ENCODE measurements around the gene CNTFR.

CNTFR gene

DNA sequence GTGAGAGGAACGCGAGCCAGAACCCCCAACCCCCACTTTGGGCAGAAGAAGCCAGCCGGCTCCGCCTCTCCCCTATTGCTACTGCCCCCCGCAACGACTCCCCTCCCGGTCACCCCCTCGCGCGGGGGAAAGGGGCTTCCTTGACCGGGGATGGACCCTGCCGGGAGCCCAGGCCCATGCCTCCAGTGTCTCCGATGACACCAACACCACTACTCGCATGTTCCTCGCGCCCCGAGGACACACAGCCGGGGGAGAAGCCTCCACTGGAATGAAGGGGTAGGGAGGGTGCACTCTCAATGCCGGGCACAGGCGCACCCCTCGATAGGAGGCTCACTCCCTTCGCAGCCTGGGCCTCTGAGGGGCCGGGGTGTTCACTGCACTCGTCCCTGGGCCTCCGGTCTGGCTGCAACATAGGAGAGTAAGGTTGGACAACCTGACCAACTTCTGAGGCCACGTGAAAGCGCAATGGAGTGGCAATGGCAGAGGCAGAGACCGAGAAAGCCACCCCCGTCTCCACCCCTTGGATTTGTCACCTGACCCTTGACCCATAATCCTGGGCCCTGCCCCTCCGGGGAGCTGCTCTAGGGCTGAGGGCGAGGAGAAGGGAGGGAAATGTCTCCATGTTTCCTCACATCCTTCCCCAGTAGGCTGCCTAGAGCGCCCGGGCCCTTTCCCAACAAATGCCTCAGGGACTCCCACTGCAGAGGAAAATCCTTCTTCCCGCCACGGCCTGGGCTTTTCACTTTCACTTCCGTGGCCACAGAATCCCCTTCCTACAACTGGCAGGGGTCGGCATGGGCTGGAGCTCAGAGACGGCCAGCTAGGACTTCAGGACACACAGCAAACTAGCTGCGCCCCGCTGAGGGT lies 1.1 kb upstream of the CNTFR start:
- DNase-seq (ENCODE audit: low read depth): no peak

DNA sequence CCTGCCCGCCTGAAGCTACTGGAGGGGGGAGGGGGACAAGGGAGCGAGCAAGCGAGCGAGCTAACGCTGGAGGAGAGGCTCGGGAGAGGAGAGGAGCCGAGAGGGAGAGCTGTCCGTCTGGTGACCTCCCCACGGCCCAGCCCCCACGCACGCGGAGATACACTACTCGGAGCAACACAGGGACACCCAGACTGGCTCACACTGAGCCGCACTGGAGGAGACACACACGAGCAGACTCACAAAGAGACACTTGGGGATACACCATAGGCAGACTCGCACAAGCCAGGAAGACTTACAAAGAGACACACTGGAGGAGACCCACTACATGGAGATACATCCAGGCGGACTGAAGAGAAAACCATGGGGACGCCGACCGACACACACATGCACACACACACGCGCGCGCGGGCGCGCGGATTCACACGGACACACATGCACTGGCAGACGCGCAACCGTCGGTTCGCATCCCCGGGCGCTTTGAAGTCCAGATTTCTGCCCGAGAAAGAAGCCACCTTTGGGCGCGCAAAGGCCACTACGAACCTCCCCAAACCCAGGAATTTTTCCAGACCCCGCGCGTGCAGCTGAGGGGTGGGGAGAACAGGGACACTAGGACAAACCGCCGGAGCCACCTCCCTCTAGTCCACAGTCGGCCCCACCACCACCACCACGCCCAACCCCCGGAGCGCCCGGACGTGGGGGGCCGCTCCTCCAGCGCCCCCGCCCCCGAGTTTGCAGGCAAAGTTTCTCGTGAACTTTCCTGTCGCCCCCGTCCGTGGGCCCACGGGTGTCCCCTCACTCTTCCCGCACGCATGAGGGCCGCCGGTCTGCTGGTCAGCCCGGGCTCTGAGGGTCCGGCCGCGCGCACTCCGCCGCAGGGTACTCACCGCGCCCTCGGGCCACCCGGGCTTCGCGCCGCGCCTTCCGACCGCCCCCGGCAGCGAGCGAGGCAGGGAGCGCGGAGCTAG lies 571 bp downstream of the CNTFR start:
- no peak for DNase-seq (ENCODE audit: low read depth)

DNA sequence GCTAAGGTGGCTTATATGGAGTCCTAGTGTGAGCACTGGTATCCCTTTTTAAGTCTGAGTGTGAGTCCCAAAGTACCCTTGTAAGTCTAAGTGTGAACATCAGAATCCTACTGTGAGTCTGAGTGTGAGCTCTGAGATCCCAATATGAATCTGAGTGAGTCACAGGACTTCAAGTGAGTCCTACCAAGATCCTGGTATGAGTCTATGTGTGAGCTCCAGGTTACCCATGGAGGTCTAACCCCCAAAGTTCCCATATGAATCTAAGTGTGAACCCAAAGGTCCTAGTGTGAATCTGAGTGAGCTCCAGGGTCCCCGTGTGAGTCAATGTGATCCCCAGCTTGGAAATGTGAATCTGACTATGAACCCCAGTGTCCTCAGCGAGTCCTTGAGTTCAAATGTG lies 2.3 kb downstream of the CNTFR start:
- DNase-seq (ENCODE audit: low read depth): no peak

DNA sequence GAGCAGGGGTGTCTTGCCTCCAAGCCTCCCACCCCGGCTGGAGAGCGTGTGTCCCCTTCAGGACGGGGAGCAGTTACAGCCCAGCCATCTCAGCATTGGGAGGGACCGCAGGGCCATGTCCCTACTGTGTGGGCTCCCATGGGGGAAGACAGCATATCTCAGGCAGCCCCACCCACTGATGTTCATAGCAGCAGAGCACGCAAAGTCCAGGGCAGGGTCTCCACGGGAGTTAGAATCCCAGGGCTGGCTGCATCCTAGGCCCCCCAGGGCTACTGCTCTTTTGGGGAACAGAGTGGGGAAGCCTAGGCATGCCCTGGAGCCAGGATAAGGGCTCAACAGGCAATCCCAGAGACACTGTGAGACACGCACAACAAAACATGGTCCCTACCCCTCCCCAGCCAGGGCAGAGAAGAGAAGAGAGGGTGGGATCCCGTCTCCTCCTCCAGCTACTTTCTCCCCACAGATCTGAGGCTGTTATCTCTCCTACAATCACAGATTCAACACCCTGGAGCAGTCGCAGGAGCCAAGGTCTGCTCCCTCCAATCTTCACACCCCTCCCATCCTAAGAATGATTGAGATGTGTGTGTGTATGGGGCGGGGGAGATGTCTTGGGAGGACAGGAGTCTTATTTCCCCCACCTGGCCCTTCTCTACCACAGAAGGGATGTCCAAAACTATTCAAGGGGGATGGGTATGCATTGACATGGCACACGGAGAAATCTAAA lies 3.4 kb downstream of the CNTFR start:
- no peak for DNase-seq (ENCODE audit: low read depth)

DNA sequence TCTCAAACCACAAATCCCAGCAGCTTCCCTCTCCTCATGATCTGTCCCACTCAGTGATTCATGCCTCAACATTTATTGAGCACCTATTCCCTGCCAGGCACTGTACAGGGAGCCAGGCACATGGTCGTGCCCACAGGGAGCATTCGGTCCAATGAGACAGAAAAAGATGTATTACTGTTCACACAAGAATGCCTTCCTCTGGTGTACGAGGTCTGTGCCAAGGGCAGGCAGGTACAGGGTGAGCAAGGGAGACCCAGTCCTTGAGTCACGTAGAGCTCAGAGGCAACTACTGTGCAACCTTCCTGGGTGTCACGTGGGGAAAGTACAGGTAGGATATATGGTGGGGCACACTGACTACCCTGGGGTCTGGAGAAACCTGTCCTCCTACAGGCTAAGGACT lies 4.6 kb downstream of the CNTFR start:
- no peak for DNase-seq (ENCODE audit: low read depth)

DNA sequence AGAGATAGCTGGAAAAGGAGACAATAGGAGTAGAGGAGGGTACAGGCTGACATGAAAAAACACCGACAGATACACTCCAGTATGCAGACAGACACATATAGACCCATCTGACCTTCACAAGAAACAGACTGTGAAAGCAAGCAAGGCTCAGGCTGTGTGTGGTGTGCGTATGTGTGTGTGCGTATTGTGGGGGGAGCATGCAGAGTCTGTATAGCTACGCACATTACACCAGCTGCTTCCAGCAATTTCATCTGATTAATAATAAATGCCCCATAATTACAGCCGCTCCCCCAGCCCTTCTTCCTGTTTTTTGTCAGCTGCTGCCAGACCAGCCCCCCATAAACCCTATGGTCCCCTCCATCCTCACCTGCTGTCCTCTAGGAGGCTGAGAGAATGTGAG lies 6.7 kb downstream of the CNTFR start:
- no peak for DNase-seq (ENCODE audit: low read depth)

DNA sequence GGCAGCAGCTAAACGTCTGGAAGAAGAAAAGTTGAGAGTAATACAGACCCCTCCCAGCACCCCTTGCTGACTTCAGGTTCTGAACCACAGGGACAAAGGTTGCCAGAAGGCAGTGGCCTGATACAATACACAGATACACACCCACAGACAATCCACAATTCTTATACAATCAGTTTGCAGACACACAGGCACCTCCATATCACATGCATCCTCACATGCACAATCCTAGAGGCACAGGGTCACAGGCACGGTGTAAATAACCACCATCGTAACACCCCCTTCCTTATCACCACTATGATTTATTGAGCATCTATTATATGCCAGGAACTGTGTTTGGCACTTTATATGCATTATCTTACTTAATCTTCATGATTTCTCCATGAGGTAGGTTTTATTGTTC lies 8.2 kb downstream of the CNTFR start:
- no peak for DNase-seq (ENCODE audit: low read depth)

DNA sequence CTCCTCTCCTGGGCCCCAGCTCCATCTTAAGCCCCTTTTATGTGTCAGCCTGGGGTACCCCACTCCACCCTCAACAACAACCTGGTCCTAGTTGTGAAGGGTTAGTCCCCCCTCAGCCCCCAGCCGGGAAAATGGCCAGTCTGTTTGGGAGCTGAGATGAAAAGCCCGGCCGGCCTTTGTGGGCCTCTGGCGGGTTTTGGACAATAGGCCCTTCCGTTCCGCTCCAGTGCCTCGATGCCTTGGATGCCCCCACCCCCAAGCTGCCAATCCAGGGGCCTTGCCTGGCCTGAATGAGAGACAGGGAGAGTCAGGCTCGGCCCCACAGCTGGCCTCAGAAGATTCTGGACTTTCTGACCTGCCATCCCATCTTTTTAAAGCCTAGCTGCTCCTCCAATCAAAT lies 9.2 kb downstream of the CNTFR start:
- no peak for DNase-seq (ENCODE audit: low read depth)

DNA sequence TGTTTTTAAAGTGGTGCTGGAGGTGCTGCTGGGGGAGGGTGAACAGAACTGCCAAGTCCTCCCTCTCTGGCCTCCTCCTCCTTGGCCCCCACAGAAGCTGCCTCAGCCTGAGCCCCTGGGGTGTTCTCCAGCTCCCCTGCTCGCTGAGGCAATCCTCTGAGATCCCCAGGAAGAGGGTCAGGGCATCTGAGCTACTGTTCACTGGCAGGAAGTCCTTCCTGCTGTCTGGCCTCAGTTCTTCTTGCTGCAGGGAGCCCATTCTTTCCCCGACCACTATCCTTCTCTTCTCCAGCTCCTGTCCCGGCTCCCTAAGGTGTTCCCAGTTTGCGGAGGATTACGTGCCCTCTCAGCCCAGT lies 9.7 kb downstream of the CNTFR start:
- no peak for DNase-seq (ENCODE audit: low read depth)

DNA sequence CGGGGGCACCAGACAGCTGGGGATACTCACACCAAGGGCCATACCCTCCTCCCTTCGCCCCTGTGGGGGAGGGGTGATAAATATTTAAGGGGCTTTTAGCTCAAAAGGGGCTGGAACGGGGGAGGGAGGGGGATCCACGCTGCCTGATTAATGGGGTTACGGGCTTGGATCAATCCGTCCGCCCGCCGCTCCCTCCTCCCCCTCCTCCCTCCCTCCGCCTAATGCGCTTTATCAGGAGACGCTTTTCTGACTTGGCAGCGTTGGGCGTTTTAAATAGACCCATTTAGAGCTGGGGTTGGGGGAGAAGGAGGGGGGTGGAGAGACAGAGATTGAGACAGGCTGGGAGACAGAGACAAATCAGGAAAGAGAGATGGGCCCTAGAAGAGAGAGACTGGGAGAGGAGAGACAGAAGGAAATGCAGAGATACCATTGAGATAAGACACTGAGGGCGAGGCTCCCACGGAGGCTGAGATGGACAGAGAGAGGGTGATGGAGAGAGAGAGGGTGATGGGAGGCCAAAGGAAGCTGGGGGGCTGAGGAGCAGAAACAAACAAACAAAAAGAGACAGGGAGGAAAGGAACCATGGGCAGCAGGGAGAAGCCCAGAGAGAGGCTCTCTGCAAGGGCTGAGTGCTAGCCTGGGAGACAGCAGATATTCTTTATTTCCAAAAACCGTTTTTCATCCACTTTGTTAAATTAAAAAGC lies 10.3 kb downstream of the CNTFR start:
- DNase-seq (ENCODE audit: low read depth): no peak

DNA sequence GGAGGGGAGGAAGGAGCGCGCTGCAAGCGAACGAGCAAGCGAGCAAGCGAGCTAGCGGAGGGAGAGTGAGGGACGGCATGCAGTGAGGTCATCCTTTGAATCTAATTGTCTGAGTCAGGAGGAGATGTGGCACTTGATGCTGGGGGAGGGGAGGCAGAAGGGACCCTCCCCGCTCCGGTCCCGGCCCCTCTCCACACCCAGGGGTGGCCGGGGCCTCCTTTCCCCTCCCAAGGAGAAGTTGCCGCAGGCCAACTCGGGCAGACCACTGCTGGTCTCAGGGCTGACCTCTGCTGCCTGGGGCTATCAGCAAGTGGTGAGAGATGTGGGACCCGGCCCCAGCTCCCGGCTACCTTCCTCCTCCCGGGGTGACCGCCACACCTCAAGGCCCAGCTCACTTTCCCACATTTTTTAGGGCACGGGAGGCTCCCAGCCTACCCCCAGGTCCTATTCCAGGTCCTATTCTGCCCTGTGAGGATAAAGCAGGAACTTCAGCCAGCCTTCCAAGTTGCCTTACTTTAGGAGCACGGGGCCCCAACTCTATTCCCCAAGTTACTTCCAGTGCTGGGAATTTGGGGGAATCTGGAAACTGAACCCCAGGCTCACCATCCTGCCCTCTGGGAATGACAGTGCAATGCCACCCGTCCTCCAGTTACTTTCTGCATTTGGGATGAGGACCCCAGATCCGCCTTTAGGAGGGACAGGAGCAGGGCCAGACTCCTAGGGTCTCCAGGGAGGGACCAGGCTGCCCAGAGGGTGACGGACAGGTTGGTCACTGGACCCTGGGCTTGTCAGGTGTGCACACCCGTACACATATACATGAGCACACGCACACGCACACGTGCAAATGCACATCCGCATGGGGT lies 11.1 kb downstream of the CNTFR start:
- DNase-seq (ENCODE audit: low read depth): no peak

DNA sequence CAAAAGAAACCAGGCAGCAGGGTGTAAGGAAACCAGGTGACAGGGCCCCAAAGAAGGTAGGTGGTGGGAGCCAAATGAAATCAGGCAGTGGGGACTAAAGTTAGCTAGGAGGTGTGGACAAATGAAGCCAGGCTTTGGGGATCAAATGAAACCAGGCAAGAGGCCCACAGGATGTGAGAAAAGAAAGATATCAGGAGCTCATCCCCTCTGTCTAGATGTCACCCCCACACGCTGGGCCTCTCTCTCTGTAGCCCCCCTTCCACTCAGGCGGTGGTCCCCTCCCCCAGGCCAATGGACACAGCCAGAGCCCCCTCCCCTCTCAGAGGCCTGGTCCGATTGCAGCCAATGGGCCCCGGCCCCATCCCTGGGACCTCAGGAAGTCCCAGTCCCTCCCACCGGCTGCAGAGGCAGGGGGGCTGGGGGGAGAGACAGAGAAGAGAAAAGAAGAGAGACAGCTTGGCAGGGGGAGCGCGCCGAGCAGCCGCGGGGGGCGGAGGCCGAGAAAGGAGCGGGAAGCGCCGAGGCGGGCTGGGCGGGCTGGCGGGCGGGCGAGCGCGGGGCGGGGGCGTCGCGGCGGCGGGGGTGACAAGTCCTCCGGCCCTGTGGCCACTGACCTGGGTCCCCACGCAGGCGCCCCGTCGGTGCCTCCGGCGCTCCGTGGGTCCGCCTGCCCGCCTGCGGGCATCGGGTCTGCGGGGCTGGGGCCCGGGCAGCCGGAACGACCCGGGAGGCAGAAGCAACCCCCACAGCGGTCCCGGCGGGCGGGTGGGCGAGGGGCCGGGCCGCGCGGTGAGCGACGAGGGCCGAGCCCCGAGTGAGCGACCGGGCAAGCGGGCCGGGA lies 11.9 kb downstream of the CNTFR start:
- no peak for DNase-seq (ENCODE audit: low read depth)

DNA sequence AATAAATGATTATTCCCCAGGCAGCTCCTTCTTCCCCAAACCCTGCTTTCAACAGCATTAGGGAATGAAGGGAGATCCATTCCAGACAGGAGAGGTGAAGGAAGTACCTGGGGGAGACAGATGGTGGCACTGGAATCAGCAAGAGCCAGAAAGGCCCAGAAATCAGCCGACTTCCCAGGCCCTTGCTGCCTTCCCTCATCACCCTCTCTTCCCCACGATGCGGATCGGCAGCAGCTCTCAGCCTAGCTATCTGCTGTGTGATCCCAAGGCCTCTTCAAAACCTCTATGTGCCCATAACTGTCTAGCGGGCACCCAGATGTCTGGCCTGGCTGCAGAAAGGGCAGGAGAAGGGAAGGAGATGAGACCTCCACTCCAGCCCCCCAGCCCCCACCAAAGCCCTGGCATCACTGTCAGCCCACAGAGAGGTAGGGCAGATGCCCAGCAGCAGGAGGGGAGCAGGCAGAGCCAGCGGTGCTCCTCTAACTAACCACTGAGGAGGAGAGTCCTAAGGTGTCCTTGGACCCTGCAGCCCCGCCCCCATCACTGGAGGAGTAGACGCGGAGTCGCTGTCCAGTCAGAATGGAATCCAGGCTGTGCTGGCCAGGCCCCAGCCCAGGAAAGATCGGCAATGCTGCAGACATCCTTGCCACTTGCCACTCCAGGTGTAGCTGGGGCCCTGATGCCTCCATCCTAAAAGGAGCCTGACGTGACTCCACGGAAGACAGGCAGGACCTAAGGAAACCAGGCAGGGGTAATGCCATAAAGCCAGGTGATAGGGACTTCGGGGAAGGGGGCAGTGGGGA lies 12.7 kb downstream of the CNTFR start:
- no peak for DNase-seq (ENCODE audit: low read depth)

DNA sequence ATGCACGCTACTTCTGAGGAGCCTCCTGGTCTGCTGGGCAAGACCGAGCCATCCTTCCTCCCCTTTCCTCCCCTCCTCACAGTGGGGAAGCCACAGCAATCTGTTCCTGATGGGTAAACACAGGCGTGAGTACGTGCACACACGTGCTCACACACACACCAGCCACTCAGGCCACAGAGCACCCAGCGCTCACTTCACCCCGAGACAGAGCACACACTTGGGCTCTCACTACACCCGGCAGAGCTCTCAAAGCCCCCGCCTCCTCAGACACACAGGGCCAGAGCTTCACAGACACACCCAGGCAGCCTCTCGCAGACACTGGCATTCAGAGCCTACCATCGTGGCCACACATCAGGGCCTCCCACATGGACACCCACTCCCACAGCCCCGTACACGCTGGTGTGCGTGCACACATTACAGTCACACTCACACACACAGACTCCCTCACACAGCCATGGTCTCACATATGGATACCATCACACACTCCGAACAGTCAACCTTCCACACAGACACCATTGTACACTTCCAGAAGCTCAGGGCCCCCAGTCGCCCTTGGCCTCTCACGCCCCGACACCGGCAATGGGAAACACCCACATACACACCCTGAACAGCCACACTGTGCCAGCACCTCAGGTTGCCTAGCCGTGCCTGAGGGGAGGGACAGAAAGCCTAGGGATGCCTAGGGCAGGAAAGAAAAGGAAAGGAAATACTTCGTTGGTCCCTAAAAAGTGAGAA lies 13.5 kb downstream of the CNTFR start:
- no peak for DNase-seq (ENCODE audit: low read depth)

DNA sequence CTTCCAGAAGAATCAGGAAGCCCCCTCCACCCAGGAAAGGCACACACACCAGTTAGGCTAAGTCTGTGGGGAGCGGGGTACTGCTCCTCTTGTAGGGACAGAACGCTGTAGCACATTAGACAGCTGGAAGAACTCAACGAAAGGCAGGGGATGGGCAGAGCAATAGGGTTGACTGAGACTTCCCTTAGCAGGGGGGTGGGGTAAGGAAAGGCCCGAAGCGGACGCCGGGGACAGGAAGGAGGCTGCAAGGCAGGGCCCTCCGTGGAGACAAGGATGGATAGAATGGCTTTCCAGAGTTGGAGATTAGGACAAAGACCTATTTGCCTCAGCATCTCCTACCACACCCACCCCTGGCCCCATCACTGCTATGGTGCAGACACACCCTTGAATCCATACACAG lies 14.3 kb downstream of the CNTFR start:
- DNase-seq (ENCODE audit: low read depth): no peak

DNA sequence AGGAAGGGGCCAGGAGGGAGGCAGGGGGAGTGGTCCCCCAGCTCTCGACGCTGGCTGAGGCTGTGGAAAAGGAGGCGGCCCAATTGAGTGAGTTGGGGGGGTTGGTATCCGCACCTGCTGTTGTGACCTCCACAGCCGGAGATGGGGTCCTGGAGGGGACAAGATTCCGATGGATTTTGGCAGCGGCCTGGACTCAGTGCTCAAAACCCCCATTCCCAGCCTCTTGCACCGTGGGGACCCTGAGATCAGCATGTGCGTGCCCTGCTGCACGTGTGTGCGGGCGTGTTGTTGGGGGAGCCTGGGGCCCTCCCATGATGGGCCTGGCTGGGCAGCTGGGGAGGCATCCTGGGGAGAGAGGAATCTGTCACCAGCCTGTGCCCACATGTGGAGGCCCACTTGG lies 15.0 kb downstream of the CNTFR start:
- DNase-seq (ENCODE audit: low read depth): no peak

DNA sequence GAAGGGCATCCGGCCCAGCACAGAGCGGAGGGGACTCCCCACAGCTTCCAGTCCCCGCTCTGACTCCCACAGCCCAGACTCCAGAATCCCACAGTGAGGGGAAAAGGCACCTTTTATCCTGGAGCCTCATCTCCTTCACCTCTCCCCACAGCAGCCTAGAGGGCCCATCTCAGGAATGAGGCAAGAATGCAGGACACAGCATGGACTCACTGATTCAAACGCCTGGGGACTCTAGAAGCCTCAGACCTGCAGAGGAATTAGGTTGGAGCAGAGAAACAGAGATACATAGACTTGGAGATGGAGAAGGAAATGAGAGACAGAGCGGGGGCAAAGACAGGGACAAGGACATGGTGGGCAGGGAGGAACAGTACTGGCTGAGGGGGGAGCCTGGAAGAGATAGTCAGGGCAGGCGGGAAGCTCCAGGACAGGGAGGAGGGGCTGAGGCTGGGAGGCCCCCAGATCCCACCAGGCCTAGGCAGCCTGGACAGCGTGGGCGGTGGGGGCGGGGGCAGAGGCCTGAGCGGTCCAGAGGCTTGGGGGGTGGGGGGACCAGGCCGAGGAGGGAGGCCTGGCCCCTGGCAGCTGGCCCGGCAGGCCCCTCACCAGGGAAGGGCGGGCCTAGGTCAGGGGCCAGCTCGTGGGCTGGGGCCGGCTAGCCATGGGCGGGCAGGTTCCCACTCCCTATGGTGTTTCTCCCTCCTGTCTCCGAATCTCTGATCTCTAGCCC lies 15.8 kb downstream of the CNTFR start:
- DNase-seq (ENCODE audit: low read depth): no peak

DNA sequence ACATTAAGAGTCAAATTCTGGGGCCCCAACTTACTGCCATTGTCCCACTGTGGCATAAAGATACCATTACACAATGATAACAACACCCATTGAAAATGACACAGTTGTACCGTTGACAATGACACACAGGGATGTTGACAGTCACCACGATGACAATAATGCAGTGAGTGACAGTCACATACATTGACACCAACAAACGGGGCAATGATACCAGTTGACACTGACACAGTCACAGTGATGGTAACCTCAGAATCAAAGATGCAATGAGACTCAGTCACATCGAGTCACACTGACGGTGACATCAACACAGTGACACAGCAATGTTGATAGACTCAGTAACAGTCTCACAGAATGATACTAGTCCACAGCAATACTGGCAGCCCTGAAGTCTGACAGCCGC lies 16.9 kb downstream of the CNTFR start:
- DNase-seq (ENCODE audit: low read depth): no peak

Data from non-pigmented ciliary epithelial cell (primary cell).